ENCODE measurements around the gene LRRC37A3.
A peak's percentile ranks its signal among the peaks of the same experiment; 100 is the strongest.
"Not testable (repeated sequence)": the region's sequence is repeated elsewhere in the genome, so short reads cannot be mapped to it uniquely, and the experiment has no call there.

The LRRC37A3 gene

DNA sequence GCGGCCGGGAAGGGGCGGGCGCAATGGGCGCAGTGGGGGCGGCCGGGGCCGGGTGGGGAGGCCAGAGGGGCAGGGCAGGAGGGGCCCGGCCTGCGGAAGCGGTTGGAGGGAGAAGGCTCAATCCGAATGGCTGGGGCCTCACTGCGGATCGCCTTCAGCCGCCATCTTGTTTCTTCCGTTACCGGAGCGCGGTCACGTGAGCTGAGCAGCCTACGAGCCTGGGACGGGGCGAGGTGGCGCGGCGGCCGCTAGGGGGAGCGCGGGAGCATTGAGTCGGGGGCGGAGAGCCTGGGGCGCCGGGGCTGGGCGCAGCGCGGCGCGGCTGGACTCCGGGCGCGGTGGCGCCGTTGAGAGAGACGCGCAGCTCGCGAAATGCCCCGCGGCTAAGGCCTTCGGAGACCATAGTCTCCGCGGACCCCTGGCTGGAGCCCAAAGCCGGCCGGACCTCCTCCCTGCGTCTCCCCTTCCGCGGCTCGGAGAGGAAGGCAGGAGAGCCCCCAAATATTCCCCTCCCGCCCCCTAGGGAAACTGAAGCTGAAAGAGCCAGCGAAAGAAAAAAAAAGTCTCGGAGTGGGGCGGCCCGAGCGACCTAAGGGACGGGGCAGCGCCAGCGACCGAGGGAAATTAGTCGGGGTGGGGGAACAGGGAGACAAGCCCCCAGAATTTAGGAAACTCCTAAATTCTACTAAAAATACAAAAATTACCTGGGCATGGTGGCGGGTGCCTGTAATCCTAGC, at the start of gene LRRC37A3:
TSS of gene LRRC37A3 (minus strand) at position 190 of the 737 bp plus-strand sequence. CDS start 22,221 bp downstream, outside the sequence.
- DNase-seq, result peak; percentile 98

DNA sequence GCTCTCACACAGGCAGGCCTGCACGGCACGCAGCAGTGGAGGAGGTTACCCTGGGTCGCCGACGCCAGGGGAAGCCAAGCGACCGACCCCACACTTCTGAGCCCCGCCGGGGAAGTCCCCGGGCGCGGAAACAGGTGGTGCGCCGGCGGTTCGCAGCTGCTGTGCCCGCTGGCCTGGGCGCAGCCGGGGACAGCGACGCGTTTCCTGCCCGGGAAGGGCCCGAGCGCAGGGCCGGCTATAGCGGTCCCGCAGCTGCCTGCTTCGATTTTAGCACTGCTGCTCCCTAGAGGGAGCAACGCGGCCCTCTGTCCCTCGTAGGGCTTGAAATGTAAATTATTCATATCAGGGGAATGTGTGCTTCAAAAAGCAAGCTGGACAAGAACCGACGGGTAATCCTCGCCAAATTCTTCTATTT, 46.6 kb upstream of the LRRC37A3 start:
- DNase-seq, result peak; percentile 85

DNA sequence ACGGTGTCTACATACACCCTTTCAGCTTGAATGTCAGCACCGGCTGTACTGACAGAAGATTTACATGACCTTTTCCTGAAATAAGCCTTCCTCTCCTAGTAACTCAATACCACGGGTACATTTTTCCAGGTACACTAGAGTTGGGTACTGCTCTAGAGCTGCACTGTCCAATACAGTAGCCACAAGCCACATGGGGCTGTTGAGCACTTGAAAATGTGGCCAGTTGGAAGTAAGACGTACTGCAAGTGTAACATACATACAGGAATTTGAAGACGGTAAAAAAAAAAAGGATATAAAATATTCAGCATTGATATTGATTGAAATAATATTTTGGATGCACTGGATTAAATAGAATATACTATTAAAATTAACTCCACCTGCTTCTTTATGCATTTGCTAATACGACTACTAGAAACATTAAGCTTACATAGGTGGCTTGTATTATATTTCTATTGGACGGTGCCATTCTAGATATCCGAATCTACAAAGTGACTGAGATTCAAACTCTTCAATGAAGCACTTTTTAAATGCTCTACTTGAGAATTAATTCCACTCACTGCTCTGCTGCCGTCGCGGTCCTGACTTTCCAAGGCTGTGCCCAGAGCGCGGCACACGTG, 46.1 kb upstream of the LRRC37A3 start:
- DNase-seq, result not testable (repeated sequence)

- no peak for DNase-seq
Observed at GRCh38 chr17:64964796-64965195, 45.5 kb upstream of the LRRC37A3 start.

DNA sequence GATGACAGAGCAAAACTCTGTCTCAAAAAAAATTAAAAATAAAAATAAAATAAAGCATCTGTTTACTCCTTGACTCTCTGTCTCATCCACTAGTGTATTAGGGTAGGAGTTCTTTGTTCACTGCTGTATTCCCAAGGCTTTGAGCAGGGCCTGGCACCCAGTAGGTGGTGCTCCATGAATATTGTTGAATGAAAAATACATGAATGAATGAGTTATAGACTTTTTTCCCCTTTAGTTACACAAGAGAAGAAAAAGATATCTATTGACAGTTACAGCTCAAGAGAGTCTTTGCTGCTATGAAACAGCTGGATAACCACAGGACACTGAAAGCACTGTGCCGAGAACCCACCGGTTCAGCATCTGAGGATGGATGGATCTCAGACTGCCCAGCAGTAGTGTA, 44.5 kb upstream of the LRRC37A3 start:
- not testable (repeated sequence) for DNase-seq

- peak; percentile 80 for DNase-seq
Observed at GRCh38 chr17:64961563-64962378, 42.5 kb upstream of the LRRC37A3 start.

DNA sequence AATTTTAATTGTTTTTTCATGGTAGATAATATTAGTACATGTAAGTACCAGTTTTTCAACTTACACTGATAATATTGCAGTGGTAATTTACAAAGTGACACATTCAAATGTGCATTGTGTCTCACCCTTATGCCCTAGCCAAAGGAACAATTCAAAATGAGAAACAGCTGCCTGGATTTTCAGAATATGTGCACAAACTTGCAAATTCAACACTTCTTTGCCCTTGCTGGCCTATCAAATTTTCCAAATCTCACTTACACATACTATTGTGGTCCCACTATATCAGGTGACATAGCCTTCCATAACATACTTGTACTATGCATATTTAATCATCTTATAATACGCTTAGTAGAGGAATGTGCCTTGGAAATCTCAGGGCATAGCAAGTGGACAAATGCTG, 32.6 kb upstream of the LRRC37A3 start:
- DNase-seq, result no peak

DNA sequence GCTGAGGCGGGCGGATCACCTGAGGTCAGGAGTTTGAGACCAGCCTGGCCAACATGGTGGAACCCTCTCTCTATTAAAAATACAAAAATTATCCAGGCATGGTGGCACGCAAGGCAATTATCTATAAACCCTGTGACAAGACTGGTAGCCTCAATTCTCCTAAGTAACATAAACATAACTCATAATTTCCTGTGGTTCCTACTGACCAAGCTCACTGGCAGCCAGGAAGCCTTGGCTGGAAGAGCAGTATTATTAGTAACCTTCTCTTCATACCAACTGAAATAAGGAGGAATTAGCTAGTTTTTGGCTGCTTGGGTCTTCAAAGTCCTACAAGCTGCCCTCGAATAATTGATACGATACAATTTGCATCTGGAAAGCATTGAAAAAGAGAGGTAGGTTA, 31.6 kb upstream of the LRRC37A3 start:
- DNase-seq, result no peak

- DNase-seq, result no peak
Observed at GRCh38 chr17:64947152-64947551, 27.9 kb upstream of the LRRC37A3 start.

- DNase-seq, result no peak
Observed at GRCh38 chr17:64941761-64942160, 22.5 kb upstream of the LRRC37A3 start.

DNA sequence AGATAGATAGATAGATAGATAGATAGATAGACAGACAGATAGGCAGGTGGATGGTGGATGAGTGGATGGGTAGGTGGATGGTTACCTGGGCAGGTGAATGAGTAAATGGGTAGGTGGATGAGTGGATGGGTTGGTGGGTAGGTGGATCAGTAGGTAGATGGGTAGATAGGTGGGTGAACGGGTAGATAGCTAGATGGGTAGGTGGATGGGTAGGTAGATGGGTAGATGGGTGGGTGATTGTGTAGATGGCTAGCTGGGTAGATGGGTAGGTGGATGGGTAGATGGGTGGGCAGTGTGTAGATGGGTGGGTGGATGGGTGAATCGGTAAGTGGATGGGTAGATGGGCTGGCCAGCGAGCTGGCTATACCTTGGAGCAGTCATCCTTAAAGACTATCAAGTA, 21.8 kb upstream of the LRRC37A3 start:
- DNase-seq, result no peak

- DNase-seq, result no peak
Observed at GRCh38 chr17:64940055-64940454, 20.8 kb upstream of the LRRC37A3 start.

DNA sequence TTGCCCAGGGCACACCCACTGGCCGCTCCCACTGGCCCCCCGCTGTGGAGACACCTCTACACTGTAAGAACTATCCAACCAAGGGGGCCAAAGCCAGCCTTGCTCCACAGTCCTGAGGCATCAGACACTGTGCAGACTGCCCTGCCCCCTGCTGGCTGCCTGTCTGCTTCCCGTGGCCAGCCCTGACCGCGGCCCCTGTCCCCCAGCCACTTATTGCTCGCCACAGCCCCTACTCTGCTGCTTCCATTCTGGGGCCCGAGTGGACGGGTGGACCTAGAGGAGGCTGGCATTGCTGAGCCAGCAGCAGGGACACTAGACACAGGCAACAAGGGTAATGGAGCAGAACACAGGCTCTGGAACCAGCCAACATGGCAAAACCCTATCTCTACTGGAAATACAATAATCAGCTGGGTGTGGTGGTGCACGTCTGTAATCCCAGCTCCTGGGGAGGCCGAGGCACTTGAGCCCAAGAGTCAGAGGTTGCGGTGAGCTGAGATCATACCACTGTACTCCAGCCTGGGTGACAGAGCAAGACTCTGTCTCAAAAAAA, 19.7 kb upstream of the LRRC37A3 start:
- DNase-seq, result peak; percentile 21

- no peak for DNase-seq
Observed at GRCh38 chr17:64938290-64938689, 19.0 kb upstream of the LRRC37A3 start.

GRCh38 chr17:64936117-64936516, 16.8 kb upstream of the LRRC37A3 start:
- no peak for DNase-seq

- DNase-seq, result not testable (repeated sequence)
Observed at GRCh38 chr17:64934284-64934778, 15.1 kb upstream of the LRRC37A3 start.

DNA sequence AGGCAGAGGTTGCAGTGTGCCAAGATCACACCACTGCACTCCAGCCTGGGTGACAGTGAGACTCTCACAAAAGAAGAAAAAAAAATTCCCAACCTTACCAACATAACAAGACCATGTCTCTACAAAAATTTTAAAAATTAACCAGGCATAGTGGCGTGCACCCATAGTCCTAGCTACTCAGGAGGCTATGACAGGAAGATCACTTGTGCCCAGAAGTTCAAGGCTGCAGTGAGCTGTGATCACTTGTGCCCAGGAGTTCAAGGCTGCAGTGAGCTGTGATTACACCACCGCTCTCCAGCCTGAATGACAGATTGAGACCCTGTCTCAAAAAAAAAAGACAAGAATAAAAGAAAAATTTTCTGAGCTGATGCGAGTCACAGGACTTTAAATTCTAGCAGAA, 13.6 kb upstream of the LRRC37A3 start:
- DNase-seq, result not testable (repeated sequence)

- DNase-seq, result not testable (repeated sequence)
Observed at GRCh38 chr17:64930374-64930773, 11.1 kb upstream of the LRRC37A3 start.

- peak; percentile 87 for DNase-seq
Observed at GRCh38 chr17:64929419-64930209, 10.3 kb upstream of the LRRC37A3 start.

- not testable (repeated sequence) for DNase-seq
Observed at GRCh38 chr17:64928701-64929100, 9.4 kb upstream of the LRRC37A3 start.

- peak; percentile 85 for DNase-seq
Observed at GRCh38 chr17:64927444-64927843, 8.2 kb upstream of the LRRC37A3 start.

DNA sequence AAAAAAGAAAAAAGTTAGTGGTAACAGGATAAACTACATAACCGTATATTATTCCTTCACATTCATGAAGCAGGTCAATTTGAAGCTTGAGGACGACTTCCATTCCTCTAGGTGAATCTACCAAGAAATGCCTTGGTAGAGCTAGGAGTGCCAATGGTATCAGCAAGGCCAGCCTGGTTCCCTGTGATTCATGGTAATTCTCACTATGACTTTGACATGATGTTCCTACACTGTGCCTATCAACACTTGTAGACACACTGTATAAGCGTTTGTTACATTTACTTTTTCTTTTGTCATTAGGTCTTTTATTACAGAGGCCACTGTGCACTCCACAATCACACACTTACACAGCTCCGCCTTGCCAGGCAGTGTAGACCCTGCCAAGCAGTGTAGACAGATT, 7.2 kb upstream of the LRRC37A3 start:
- not testable (repeated sequence) for DNase-seq

Measured in CD4-positive, alpha-beta T cell treated with Interleukin-4 for 4 hours (primary cell).